ENCODE results near the gene DSCAML1.

DSCAML1 gene

GRCh38 chr11:117690484-117691217, 106.4 kb downstream of the DSCAML1 start:
- no peak for DNase-seq (ENCODE audit: low read depth)

GRCh38 chr11:117688255-117688797, 108.7 kb downstream of the DSCAML1 start:
- no peak for DNase-seq (ENCODE audit: low read depth)

GRCh38 chr11:117687776-117688175, 109.2 kb downstream of the DSCAML1 start:
- no peak for DNase-seq (ENCODE audit: low read depth)

- DNase-seq (ENCODE audit: low read depth): no peak
Measured at GRCh38 chr11:117686711-117687110, 110.3 kb downstream of the DSCAML1 start.

- DNase-seq (ENCODE audit: low read depth): no peak
Measured at GRCh38 chr11:117685566-117685965, 111.5 kb downstream of the DSCAML1 start.

GRCh38 chr11:117684731-117685130, 112.3 kb downstream of the DSCAML1 start:
- DNase-seq (ENCODE audit: low read depth): no peak

GRCh38 chr11:117684111-117684510, 112.9 kb downstream of the DSCAML1 start:
- DNase-seq (ENCODE audit: low read depth): no peak

GRCh38 chr11:117681438-117681837, 115.6 kb downstream of the DSCAML1 start:
- no peak for DNase-seq (ENCODE audit: low read depth)

- DNase-seq (ENCODE audit: low read depth): no peak
Measured at GRCh38 chr11:117679461-117679860, 117.6 kb downstream of the DSCAML1 start.

- DNase-seq (ENCODE audit: low read depth): no peak
Measured at GRCh38 chr11:117678658-117679406, 118.2 kb downstream of the DSCAML1 start.

- DNase-seq (ENCODE audit: low read depth): no peak
Measured at GRCh38 chr11:117677729-117678310, 119.2 kb downstream of the DSCAML1 start.

- no peak for DNase-seq (ENCODE audit: low read depth)
Measured at GRCh38 chr11:117676501-117676900, 120.5 kb downstream of the DSCAML1 start.

GRCh38 chr11:117673602-117674001, 123.4 kb downstream of the DSCAML1 start:
- DNase-seq (ENCODE audit: low read depth): no peak

GRCh38 chr11:117671370-117671769, 125.6 kb downstream of the DSCAML1 start:
- no peak for DNase-seq (ENCODE audit: low read depth)

GRCh38 chr11:117670924-117671323, 126.1 kb downstream of the DSCAML1 start:
- no peak for DNase-seq (ENCODE audit: low read depth)

- DNase-seq (ENCODE audit: low read depth): no peak
Measured at GRCh38 chr11:117670443-117670842, 126.6 kb downstream of the DSCAML1 start.

GRCh38 chr11:117669616-117670015, 127.4 kb downstream of the DSCAML1 start:
- no peak for DNase-seq (ENCODE audit: low read depth)

- DNase-seq (ENCODE audit: low read depth): no peak
Measured at GRCh38 chr11:117669062-117669461, 128.0 kb downstream of the DSCAML1 start.

GRCh38 chr11:117668321-117668751, 128.7 kb downstream of the DSCAML1 start:
- DNase-seq (ENCODE audit: low read depth): no peak

GRCh38 chr11:117664897-117665296, 132.1 kb downstream of the DSCAML1 start:
- no peak for DNase-seq (ENCODE audit: low read depth)

- no peak for DNase-seq (ENCODE audit: low read depth)
Measured at GRCh38 chr11:117663821-117664220, 133.2 kb downstream of the DSCAML1 start.

- DNase-seq (ENCODE audit: low read depth): no peak
Measured at GRCh38 chr11:117663414-117663813, 133.6 kb downstream of the DSCAML1 start.
